ENCODE results near the gene FAM98B.

The FAM98B gene

GRCh38 chr15:38504680-38505467 lies 50.9 kb downstream of the FAM98B start:
- Histone ChIP-seq H3K4me3 (ENCODE audit: low read depth, low read length) (no peak overlapping the region), H3K36me3 (replicated peaks) (no peaks in the 10 kb centered on the region), H3K27me3 (replicated peaks) (no peaks in the 10 kb centered on the region), H3K27ac (no peak overlapping the region)
- in situ Hi-C loops (cut with HindIII; ENCODE audit: low pct_ligation_motif_present, low sequenced_read_pairs), result no loop called here
- no peak for DNase-seq
- no peak for TF ChIP-seq CTCF (IDR thresholded peaks at IDR 0.05; ENCODE audit: low read depth, low read length, missing control alignments)

GRCh38 chr15:38506997-38507396 lies 53.1 kb downstream of the FAM98B start:
- TF ChIP-seq CTCF (IDR thresholded peaks at IDR 0.05; ENCODE audit: low read depth, low read length, missing control alignments), result no peak
- H3K4me3 ChIP-seq (ENCODE audit: low read depth, low read length), result no peak overlapping the region
- H3K36me3 ChIP-seq (replicated peaks), result no peaks in the 10 kb centered on the region
- H3K27ac ChIP-seq, result no peak overlapping the region
- in situ Hi-C loops (cut with HindIII; ENCODE audit: low pct_ligation_motif_present, low sequenced_read_pairs), result no loop called here
- DNase-seq, result no peak
- H3K27me3 ChIP-seq (replicated peaks), result no peaks in the 10 kb centered on the region

- Histone ChIP-seq H3K27ac (no peak overlapping the region), H3K36me3 (replicated peaks) (no peaks in the 10 kb centered on the region), H3K27me3 (replicated peaks) (no peaks in the 10 kb centered on the region), H3K4me3 (ENCODE audit: low read depth, low read length) (no peak overlapping the region)
- no peak for DNase-seq
- in situ Hi-C loops (cut with HindIII; ENCODE audit: low pct_ligation_motif_present, low sequenced_read_pairs), result no loop called here
- no peak for TF ChIP-seq CTCF (IDR thresholded peaks at IDR 0.05; ENCODE audit: low read depth, low read length, missing control alignments)
These were observed 53.6 kb downstream of the FAM98B start for GRCh38 chr15:38507570-38507969.

- Histone ChIP-seq H3K27ac (no peak overlapping the region), H3K27me3 (replicated peaks) (no peaks in the 10 kb centered on the region), H3K4me3 (ENCODE audit: low read depth, low read length) (no peak overlapping the region), H3K36me3 (replicated peaks) (no peaks in the 10 kb centered on the region)
- in situ Hi-C loops (cut with HindIII; ENCODE audit: low pct_ligation_motif_present, low sequenced_read_pairs), result no loop called here
- TF ChIP-seq CTCF (IDR thresholded peaks at IDR 0.05; ENCODE audit: low read depth, low read length, missing control alignments), result no peak
- no peak for DNase-seq
These were observed 54.7 kb downstream of the FAM98B start for GRCh38 chr15:38508647-38509046.

- in situ Hi-C loops (cut with HindIII; ENCODE audit: low pct_ligation_motif_present, low sequenced_read_pairs), result no loop called here
- DNase-seq, result no peak
- no peak for TF ChIP-seq CTCF (IDR thresholded peaks at IDR 0.05; ENCODE audit: low read depth, low read length, missing control alignments)
- no peak overlapping the region for H3K27ac ChIP-seq
- no peaks in the 10 kb centered on the region for H3K36me3 ChIP-seq (replicated peaks)
- H3K4me3 ChIP-seq (ENCODE audit: low read depth, low read length), result no peak overlapping the region
- H3K27me3 ChIP-seq (replicated peaks), result no peaks in the 10 kb centered on the region
These were observed 55.2 kb downstream of the FAM98B start for GRCh38 chr15:38509152-38509551.

- DNase-seq, result no peak
- Histone ChIP-seq H3K27me3 (replicated peaks) (no peaks in the 10 kb centered on the region), H3K27ac (no peak overlapping the region), H3K4me3 (ENCODE audit: low read depth, low read length) (no peak overlapping the region), H3K36me3 (replicated peaks) (no peaks in the 10 kb centered on the region)
- in situ Hi-C loops (cut with HindIII; ENCODE audit: low pct_ligation_motif_present, low sequenced_read_pairs), result no loop called here
- TF ChIP-seq CTCF (IDR thresholded peaks at IDR 0.05; ENCODE audit: low read depth, low read length, missing control alignments), result no peak
These were observed 59.0 kb downstream of the FAM98B start for GRCh38 chr15:38512901-38513300.
